H9 (cell line): ENCODE results near the gene ANTXRL. TPM values are rescaled to one million over a fixed set of nuclear protein-coding genes. Genes with fewer than 3 reads are reported as not detected.
"Not testable (repeated sequence)": the region's sequence is repeated elsewhere in the genome, so short reads cannot be mapped to it uniquely, and the experiment has no call there.

Experiments
- DNase-seq: peaks from one replicate; pipeline ENCODE4 v3.0.0-alpha.2; 2017
- H2AFZ ChIP-seq: one replicate; pipeline ENCODE4 v1.6.1; 2013; ENCODE audit warnings: mild to moderate bottlenecking, low read length, control low read depth, moderate library complexity
- H2AK5ac ChIP-seq: 2 replicates; pipeline ENCODE4 v1.6.1; 2013; ENCODE audit warnings: low read length, control low read depth, mixed read lengths; ENCODE audit not compliant: insufficient read length
- H2BK120ac ChIP-seq: one replicate; pipeline ENCODE4 v1.6.1; 2013; ENCODE audit warnings: low read depth, mild to moderate bottlenecking, low read length, control low read depth, inconsistent platforms; ENCODE audit not compliant: poor library complexity, severe bottlenecking
- H2BK12ac ChIP-seq: 2 replicates; pipeline ENCODE4 v1.6.1; 2013; ENCODE audit warnings: low read length, control low read depth, mixed read lengths, low read depth; ENCODE audit not compliant: insufficient read length
- H2BK15ac ChIP-seq: 2 replicates; pipeline ENCODE4 v1.6.1; 2013; ENCODE audit warnings: low read depth, low read length, control low read depth
- H2BK20ac ChIP-seq: one replicate; pipeline ENCODE4 v1.6.1; 2013; ENCODE audit warnings: low read depth, mild to moderate bottlenecking, low read length, control low read depth, inconsistent platforms; ENCODE audit not compliant: poor library complexity, severe bottlenecking
- H2BK5ac ChIP-seq: 2 replicates; pipeline ENCODE4 v1.6.1; 2013; ENCODE audit warnings: low read length, control low read depth, mixed read lengths; ENCODE audit not compliant: insufficient read length
- H3K14ac ChIP-seq: 2 replicates; pipeline ENCODE4 v1.6.1; 2013; ENCODE audit warnings: low read length, control low read depth; ENCODE audit not compliant: insufficient read depth
- H3K18ac ChIP-seq: 2 replicates; pipeline ENCODE4 v1.6.1; 2013; ENCODE audit warnings: low read depth, mild to moderate bottlenecking, mixed read lengths, low read length, control low read depth; ENCODE audit not compliant: insufficient read length
- H3K23ac ChIP-seq: 2 replicates; pipeline ENCODE4 v1.6.1; 2013; ENCODE audit warnings: low read length, control low read depth, mixed read lengths, low read depth; ENCODE audit not compliant: insufficient read length
- H3K23me2 ChIP-seq: 2 replicates; pipeline ENCODE4 v1.6.1; 2013; ENCODE audit warnings: low read depth, mild to moderate bottlenecking, mixed read lengths, low read length, control low read depth; ENCODE audit not compliant: insufficient read length, poor library complexity, severe bottlenecking
- H3K27ac ChIP-seq: 2 replicates; pipeline ENCODE4 v1.5.1; 2013; ENCODE audit warnings: low read length, control low read depth, mixed read lengths, low read depth; ENCODE audit not compliant: insufficient read length
- H3K27me3 ChIP-seq: 2 replicates; pipeline ENCODE4 v1.6.1; 2013; ENCODE audit warnings: low read length, control low read depth, inconsistent platforms; ENCODE audit not compliant: insufficient read depth
- H3K4ac ChIP-seq: 2 replicates; pipeline ENCODE4 v1.6.1; 2013; ENCODE audit warnings: low read depth, mild to moderate bottlenecking, control low read depth, inconsistent platforms, low read length, moderate library complexity
- H3K4me1 ChIP-seq: 2 replicates; pipeline ENCODE4 v1.6.1; 2013; ENCODE audit warnings: low read length, control low read depth, inconsistent platforms; ENCODE audit not compliant: insufficient read depth
- H3K4me2 ChIP-seq: 2 replicates; pipeline ENCODE4 v1.6.1; 2013; ENCODE audit warnings: low read length, control low read depth, mixed read lengths; ENCODE audit not compliant: insufficient read length, insufficient read depth
- H3K56ac ChIP-seq: 2 replicates; pipeline ENCODE4 v1.6.1; 2013; ENCODE audit warnings: low read depth, mild to moderate bottlenecking, mixed read lengths, low read length, control low read depth; ENCODE audit not compliant: insufficient read length
- H3K79me1 ChIP-seq: 2 replicates; pipeline ENCODE4 v1.6.1; 2013; ENCODE audit warnings: low read depth, mild to moderate bottlenecking, moderate library complexity, low read length, control low read depth, inconsistent platforms; ENCODE audit not compliant: insufficient read depth, poor library complexity, severe bottlenecking
- H3K79me2 ChIP-seq: 2 replicates; pipeline ENCODE4 v1.6.1; 2013; ENCODE audit warnings: low read length, control low read depth, inconsistent platforms; ENCODE audit not compliant: insufficient read depth
- H3K9ac ChIP-seq: 2 replicates; pipeline ENCODE4 v1.6.1; 2013; ENCODE audit warnings: low read length, control low read depth, mixed read lengths; ENCODE audit not compliant: insufficient read length; ENCODE audit errors: extremely low read depth
- H3K9me3 ChIP-seq: one replicate; pipeline ENCODE4 v1.6.1; 2013; ENCODE audit warnings: low read depth, low read length, inconsistent platforms; ENCODE audit not compliant: control insufficient read depth
- H3T11ph ChIP-seq: one replicate; pipeline ENCODE4 v1.6.1; 2013; ENCODE audit warnings: mild to moderate bottlenecking, low read length, control low read depth, inconsistent platforms
- H4K20me1 ChIP-seq: one replicate; pipeline ENCODE4 v1.6.1; 2013; ENCODE audit not compliant: control insufficient read depth, insufficient read length, insufficient read depth
- H4K5ac ChIP-seq: 2 replicates; pipeline ENCODE4 v1.6.1; 2013; ENCODE audit warnings: low read depth, mild to moderate bottlenecking, mixed read lengths, low read length, control low read depth; ENCODE audit not compliant: insufficient read length
- H4K8ac ChIP-seq: replicated peaks from 2 replicates; pipeline ENCODE4 v1.6.1; 2013; ENCODE audit warnings: low read length, control low read depth, mixed read lengths, low read depth; ENCODE audit not compliant: insufficient read length
- H4K91ac ChIP-seq: 2 replicates; pipeline ENCODE4 v1.6.1; 2013; ENCODE audit warnings: low read depth, mild to moderate bottlenecking, moderate library complexity, mixed read lengths, low read length, control low read depth; ENCODE audit not compliant: insufficient read length
- H3K27ac Mint-ChIP-seq, 3 experiments: 2 replicates in 2 of 3; 3 replicates in 1 of 3; pipeline ENCODE4 v1.8.0; 2020 to 2021; ENCODE audit warnings: mixed read lengths in 3 of 3, mild to moderate bottlenecking in 1 of 3, moderate library complexity in 1 of 3
- H3K27me3 Mint-ChIP-seq: 2 replicates; pipeline ENCODE4 v1.8.0; 2021; ENCODE audit warnings: low read depth, mild to moderate bottlenecking, moderate library complexity, mixed read lengths
- H3K36me3 Mint-ChIP-seq, 3 experiments: 2 replicates in 2 of 3; 3 replicates in 1 of 3; pipeline ENCODE4 v1.8.0; 2020 to 2021; ENCODE audit warnings: low read depth in 3 of 3, mixed read lengths in 3 of 3; ENCODE audit not compliant: insufficient read depth in 1 of 3
- H3K4me1 Mint-ChIP-seq, 2 experiments: 2 replicates each; pipeline ENCODE4 v1.8.0; 2020; ENCODE audit warnings: mixed read lengths in 2 of 2
- H3K4me3 Mint-ChIP-seq, 2 experiments: 2 replicates in 1 of 2; 3 replicates in 1 of 2; pipeline ENCODE4 v1.8.0; 2020 to 2021; ENCODE audit warnings: mild to moderate bottlenecking in 2 of 2, mixed read lengths in 2 of 2, moderate library complexity in 1 of 2
- H3K9me3 Mint-ChIP-seq, 2 experiments: 2 replicates in 1 of 2; 3 replicates in 1 of 2; pipeline ENCODE4 v1.8.0; 2020; ENCODE audit warnings: mild to moderate bottlenecking in 2 of 2, mixed read lengths in 2 of 2, moderate library complexity in 1 of 2
- CTCF ChIP-seq: fragments of 200-600 bp; sonication (generic); conservative IDR thresholded peaks from 3 replicates; pipeline ENCODE4 v1.8.0; 2021; ENCODE audit warnings: antibody characterized with exemption, mild to moderate bottlenecking
- WGBS: extraction: QIAGEN DNeasy Blood & Tissue Kit; methylation state at CpG from one replicate; pipeline ENCODE4 v1.1.7; 2013; ENCODE audit warnings: missing lambda C conversion rate, low lambda C conversion rate, mixed read lengths; ENCODE audit not compliant: insufficient read length; ENCODE audit errors: extremely low coverage; 5-methylcytosine and 5-hydroxymethylcytosine counted together
- total RNA-seq: library from RNA; stranded (reverse); gene quantifications from 2 replicates; pipeline ENCODE4 v1.2.1, GENCODE V29; 2021

The ANTXRL gene
- total RNA-seq, 1 experiment from 2014 or later, result not detected

DNA sequence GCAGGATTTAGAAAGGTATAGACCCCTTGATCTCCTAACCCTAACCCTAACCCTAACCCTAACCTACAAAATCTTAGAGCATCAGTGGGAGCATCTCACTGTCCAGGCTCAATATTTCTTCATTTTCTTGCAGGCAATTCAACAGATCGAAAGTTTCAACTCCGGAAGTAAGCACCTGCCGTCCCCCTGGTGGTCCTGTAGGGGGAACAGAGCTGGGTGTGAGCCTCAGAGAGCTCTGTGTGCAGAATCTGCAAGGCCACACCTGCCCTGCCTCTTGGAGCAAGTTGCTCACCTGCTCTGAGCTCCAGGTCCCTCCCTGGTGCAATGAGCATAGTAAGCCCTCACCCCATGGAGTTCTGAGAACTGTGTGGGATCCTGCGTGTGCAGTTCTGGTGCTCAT, 9.3 kb downstream of the ANTXRL start:
- not testable (repeated sequence) for H3K23me2 ChIP-seq, H3K9me3 ChIP-seq, H3K4me3 Mint-ChIP-seq, H3K4me2 ChIP-seq, H4K91ac ChIP-seq, H3K27ac ChIP-seq, H3K27me3 ChIP-seq, H3K14ac ChIP-seq, H3K27ac Mint-ChIP-seq, H3T11ph ChIP-seq, H3K4ac ChIP-seq, H3K79me2 ChIP-seq, H3K9me3 Mint-ChIP-seq, H4K20me1 ChIP-seq, H2AK5ac ChIP-seq, H3K79me1 ChIP-seq, H3K27me3 Mint-ChIP-seq, H3K18ac ChIP-seq, H2BK12ac ChIP-seq, H2BK120ac ChIP-seq, H4K5ac ChIP-seq, H2BK15ac ChIP-seq, H4K8ac ChIP-seq, H2AFZ ChIP-seq, H2BK5ac ChIP-seq, H2BK20ac ChIP-seq, H3K23ac ChIP-seq, H3K56ac ChIP-seq, H3K4me1 ChIP-seq, H3K36me3 Mint-ChIP-seq, H3K9ac ChIP-seq
- no CpG with 5 or more reads among the region's 4 CpGs for WGBS
- TF ChIP-seq CTCF, result peak; percentile 47; the same call in 2 of the 3 replicates
- DNase-seq, result peak; percentile 38
- peaks cover 18 to 21% of the 10 kb centered on the region in 2 experiments for H3K4me1 Mint-ChIP-seq
